GM19467 (cell line): ENCODE measurements around the gene GPX5.
"Not testable (repeated sequence)": the region's sequence is repeated elsewhere in the genome, so short reads cannot be mapped to it uniquely, and the experiment has no call there.

Experiments
- ATAC-seq: cut with Tn5 transposase; IDR thresholded peaks from one replicate; pipeline ENCODE4 v1.9.1; 2021; ENCODE audit warnings: mild to moderate bottlenecking, moderate library complexity; ENCODE audit not compliant: unreplicated experiment

GPX5 gene, protein sequence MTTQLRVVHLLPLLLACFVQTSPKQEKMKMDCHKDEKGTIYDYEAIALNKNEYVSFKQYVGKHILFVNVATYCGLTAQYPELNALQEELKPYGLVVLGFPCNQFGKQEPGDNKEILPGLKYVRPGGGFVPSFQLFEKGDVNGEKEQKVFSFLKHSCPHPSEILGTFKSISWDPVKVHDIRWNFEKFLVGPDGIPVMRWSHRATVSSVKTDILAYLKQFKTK

DNA sequence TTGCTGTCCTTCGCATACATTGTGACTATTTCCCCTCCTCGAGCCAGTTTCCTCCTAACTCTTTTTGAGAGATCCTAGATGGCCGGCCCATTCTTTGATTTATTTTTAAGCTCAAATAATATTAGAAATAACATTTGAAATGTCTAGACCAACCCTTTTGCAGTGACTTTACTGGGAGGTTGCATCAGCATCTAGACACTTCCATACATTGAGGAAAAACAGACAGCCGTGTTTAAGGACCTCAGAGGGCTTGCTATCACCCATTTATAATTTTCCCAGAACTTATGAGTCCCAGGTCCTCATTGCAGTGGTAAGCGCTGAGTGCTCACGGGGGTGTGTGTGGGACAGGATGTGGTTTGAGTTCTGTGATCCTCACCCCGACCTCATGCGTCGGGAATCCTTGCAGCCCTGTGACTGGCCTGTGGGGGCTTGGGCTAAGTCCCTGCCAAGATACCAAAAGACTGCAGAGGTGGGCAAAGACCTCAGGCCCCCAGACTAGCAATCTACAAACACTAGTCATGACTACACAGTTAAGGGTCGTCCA, at the start of gene GPX5:
TSS of gene GPX5 (plus strand) at position 386 of the 544 bp plus-strand sequence. CDS start at position 519, 133 bp downstream.
- ATAC-seq, result no peak

DNA sequence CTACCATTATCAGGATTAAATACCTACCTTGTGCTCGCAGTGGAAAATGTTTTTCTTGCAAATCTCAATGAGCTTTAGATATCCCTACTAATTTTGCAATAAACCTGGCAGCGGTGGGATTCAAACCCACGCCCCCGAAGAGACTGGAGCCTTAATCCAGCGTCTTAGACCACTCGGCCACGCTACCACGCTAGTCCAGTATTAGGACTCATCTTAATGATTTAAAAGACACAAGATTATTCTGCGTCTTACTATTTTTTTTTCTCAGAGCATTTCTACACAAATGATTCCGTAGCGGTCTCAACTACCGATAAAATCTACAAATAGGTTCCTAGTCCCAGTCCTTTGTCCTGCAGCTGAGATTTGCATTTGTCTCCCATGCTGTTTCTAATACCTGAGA, 47.2 kb upstream of the GPX5 start:
- no peak for ATAC-seq

DNA sequence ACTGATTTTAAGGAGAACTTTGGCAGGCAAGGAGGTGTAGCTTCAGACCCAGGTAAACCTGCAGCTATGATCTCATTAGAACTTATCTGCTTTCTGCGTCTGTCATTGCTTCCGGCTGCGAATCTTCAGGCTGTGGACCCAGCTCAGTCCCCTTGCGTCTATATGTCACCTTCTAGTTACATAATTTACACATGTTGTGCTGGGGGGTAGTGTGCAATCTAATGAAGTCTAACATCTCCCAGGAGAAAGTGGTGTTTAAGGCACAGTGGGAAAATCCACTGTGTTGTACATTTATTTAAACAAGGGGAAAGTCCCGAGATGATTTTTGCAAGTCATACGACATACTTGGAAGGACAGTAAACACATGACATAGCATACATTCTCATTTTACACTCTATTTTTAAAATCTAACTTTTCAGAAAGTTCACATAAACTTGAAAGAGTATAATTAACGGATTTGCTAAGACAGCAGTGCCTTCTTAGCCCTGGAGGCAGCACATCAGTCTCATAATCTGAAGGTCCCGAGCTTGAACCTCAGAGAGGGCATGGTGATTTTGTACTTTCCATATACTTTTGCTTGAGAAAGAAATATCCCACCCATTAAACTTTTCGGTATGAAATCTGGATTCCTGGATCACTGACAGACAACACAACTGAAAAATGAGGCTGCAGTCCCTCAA, 45.3 kb upstream of the GPX5 start:
- no peak for ATAC-seq

DNA sequence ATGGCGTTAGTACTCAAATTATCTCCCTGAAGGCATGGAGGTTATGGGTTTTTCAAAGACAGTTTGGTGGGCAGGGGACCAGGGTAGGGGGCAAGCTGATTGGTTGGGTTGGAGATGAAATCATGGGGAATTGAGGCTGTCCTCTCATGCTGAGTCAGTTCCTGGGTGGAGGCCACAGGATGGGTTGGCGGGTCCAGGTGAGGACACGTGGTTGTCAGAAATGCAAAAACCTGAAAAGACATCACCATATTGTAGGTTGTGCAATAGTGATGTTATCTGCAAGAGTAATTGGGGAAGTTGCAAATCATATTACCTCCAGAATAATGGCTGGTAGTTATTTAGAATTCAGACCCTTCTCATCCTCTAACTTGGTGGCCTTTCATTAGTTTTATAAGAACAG, 40.2 kb upstream of the GPX5 start:
- no peak for ATAC-seq

DNA sequence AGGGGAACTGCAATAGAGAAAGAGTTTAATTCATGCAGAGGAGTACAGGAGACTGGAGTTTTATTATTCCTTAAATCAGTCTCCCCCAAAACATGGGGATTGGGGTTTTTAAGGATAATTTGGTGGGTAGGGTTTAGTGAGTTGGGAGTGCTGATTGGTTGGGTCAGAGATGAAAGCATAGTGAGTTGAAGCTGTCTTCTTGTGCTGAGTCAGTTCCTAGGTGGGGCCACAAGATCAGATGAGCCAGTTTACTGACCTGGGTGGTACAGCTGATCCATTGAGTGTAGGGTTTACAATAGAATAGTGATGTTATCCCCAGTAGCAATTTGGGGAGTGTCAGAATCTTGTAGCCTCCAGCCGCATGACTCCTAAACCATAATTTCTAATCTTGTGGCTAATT, 39.1 kb upstream of the GPX5 start:
- no peak for ATAC-seq

DNA sequence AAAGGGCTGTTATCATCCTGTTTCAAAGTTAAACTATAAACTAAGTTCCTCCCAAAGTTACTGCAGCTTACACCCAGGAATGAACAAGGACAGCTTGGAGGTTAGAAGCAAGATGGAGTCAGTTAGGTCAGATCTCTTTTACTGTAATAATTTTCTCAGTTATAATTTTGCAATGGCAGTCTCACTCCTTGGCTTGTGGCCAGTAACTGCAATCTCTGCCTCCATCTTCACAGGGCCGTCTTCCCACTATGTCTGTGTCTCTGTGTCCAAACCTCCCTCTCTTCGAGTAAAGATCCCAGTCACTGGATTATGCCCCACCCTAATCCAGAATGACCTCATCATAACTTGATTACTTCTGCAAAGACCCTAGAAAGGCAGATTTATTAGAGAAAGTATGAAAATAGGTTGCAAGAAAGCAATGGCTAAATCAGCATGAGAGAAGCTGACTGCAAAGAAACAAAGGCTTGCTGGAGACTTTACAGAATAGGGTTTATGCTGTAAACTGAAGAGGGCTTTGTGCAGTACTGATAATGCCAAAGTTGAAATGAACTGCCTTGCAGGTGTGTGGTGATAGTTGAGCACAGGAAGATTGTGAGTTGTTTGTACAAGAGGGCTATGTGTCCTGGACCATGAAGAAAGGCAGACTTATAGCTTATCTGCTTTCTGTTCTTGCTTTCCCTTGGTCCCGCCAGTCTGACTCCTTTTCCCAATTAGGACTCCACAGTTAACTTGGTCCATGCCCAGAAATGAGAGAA, 38.5 kb upstream of the GPX5 start:
- ATAC-seq, result no peak

DNA sequence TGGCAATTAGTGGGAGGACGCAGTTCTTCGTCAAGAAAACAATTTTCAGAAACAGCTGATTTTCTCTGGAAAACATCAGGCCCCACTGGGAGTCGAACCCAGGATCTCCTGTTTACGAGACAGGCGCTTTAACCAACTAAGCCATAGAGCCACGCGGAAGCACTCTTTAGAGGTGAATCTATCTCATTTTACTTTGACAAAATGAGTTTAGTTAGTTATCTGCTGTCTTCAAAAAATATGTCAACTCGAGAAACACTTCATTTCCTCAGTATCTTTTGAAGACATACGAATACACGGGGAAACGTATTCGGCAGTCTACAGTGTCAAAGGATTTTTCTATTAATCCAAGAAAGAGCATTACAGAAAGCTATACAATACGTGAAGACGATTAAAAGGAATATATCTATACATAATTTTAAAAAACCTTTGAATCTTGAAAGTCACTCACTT, 36.7 kb upstream of the GPX5 start:
- no peak for ATAC-seq

DNA sequence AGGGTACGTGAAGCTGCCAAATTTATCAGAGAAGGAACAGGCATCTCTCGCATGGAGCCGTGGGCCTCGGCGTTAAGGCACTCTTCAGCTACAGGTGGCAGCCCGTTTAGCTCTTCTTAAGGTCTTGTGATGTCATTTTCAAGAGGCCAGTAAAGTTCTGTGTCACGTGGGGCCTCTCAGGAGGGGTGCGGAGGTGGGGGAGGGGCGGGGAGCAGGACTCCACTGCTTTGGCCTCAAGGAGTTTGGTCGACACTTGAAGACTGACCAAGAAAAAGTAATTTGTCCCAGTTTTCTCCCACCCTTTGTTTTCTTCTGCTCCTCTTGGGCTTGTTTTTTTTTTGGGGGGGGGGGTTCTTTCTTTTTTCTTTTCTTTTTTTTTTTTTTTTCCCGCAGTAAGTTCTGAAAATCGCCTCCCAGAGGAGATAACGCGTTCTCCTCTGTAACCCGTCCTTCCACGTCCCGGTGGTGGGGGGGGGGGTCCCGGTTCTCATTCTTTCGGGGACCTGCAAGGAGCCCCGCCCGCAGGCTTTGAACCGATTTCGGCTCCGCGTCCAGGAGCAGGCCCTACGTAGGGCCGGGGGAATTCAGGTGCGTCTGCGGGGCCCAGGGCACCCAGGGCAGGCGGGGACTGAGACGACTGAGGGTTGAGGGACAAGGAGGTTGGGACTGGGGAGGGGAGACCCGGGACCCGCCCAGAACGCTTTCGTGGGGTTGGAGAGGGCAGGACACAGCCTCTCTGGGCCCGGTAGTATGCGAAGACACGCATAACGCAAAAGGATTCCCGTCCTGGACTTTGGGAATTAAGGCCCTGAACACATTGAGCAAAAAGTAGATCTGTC, 36.1 kb upstream of the GPX5 start:
- ATAC-seq, result no peak

DNA sequence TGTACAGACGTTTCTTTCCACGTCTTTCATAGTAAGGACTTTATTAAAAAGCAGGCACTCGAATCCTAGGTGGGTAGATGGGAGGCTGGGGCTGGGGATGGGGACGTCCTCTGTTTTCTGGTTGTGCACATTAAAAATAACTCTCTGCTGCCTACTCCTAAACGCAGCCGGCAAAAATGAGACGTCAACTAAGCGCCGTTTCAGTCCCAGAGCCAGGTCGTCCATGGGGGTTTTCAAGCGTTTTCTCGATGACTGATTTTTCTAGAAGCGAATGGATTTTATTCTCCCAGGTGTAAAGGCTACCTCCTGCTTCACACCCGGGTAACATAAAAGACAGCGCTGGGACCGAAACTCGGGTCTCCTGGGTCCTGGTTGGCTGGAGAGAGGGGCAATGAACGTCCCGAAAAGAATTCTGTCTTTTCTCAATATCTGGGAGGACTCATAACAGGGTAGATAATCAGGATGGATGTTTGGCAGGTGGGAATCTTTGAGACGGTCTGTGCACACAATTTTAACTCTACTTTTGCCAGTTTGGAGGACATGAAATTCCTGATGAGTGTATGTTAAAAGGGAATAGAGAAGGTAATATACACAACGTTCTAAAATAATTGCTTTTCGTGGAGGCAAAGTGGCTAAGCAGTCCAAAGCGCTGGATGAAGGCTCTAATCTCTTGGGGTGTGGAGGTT, 35.3 kb upstream of the GPX5 start:
- ATAC-seq, result no peak

DNA sequence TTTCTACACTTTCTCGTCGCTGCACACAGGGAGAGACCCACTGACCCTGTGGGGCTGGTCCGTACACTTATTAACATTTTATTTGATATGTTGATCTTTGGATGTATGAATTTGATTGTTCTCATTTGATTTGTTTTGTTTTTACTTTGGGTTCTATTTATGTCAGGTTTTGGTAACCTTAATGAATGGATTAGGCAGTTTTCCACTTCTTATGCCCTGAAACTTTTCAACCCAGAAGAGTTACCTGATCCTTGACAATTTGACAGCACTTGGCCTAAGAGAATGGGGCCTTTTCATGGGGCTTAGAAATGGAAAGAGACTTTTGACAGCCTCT, 33.7 kb upstream of the GPX5 start:
- no peak for ATAC-seq

DNA sequence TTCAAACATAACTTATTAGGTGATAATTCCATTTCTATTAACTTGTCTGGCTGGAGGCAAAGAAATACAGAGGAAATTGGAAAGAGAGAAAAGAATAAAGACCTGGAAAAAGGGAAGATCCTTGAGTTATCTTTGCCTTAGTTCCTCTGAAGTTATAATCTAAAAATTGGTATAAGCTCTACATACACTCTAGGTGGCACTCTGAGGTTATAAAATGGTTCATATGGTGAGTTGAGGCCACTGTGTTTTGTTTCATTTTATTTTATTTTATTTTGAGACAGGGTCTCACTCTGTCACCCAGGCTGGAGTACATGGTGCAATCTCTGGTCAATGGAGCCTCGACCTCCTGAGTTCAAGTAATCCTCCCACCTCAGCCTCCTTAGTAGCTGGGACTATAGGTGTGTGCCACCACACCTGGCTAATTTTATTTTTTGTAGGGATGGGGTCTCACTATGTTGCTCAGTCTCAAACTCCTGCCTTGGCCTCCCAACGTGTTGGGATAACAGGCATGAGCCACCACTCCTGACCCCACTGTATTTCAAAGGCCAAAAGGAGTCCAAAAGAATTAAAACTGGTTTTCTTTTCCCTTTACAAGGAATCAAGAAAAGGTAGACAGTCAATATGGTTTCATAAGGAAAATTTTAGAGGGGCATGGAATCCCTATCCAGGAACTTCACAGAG, 29.4 kb upstream of the GPX5 start:
- no peak for ATAC-seq

DNA sequence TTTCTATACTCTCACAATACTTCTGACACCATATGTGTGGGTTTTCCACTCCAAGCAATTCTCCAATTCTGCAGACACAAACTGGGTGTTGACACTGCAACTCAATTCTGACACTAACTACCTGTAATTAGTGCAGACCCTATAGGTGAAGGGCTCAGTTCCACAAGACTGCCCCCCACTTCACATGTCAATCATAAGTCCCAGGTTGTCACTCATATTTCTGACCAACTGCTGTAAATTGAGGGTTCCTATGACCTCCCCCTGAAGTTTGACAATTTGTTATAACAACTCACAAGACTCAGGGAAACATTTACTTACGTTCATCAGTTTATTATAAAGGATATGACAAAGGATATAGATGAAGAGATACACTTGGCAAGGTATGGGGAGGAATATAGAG, 28.4 kb upstream of the GPX5 start:
- ATAC-seq, result no peak

DNA sequence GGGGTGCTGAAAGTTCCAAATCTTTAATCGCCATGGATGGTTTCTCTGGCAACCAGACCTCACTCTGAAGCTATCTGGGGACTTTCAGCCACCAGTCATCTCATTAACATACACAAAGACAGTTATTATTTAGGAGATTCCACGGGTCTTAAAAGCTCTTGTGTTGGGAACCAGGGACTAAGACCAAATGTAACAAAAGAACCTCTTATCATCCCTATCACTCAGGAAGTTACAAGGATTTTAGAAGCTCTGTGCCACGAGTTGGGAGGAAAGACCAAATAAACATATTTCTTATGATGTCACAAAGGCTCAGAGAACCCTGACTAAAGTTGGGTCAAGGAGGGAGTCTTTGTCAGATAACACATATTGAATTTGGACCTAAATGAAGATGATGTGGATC, 27.8 kb upstream of the GPX5 start:
- no peak for ATAC-seq

DNA sequence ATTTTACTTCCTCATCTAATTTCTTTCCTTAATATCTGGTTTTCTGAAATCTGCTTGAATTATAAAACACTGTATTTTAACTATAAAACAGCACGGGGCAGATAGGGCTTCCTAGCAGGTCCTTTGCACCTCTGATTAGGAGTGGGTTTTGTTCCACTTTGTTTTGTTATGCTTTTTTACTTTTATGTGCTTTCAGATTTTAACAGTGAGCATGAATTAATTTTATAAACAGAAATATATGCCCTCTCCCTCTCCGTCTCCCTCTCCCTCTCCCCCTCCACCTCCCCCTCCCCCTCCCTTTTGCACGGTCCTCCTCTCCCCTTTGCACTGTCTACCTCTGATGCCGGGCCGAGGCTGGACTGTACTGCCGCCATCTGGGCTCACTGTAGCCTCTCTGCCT, 24.4 kb upstream of the GPX5 start:
- no peak for ATAC-seq

DNA sequence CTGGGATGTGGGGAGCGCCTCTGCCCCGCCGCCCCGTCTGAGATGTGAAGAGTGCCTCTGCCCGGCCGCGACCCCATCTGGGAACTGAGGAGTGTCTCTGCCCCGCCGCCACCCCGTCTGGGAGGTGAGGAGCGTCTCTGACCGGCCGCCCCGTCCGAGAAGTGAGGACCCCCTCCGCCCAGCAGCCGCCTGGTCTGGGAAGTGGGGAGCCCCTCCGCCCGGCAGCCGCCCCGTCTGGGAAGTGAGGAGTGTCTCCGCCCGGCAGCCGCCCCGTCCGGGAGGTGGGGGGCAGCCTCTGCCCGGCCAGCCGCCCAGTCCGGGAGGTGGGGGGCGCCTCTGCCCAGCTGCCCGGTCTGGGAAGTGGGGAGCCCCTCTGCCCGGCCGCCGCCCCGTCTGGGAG, 23.5 kb upstream of the GPX5 start:
- ATAC-seq, result not testable (repeated sequence)

DNA sequence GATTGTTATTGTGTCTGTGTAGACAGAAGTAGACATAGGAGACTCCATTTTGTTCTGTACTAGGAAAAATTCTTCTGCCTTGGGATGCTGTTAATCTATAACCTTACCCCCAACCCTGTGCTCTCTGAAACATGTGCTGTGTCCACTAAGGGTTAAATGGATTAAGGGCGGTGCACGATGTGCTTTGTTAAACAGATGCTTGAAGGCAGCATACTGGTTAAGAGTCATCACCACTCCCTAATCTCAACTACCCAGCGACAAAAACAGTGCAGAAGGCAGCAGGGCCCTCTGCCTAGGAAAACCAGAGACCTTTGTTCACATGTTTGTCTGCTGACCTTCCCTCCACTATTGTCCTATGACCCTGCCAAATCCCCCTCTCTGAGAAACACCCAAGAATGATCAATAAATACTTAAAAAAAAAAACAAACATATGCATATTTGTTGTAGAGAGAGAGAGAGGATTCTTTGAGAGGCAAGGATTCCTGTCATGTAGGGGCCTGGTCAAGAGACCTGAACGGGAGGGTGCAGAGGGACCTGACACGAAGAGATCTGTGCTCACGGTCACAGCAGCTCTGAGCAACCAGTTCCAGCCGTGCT, 22.9 kb upstream of the GPX5 start:
- ATAC-seq, result not testable (repeated sequence)

DNA sequence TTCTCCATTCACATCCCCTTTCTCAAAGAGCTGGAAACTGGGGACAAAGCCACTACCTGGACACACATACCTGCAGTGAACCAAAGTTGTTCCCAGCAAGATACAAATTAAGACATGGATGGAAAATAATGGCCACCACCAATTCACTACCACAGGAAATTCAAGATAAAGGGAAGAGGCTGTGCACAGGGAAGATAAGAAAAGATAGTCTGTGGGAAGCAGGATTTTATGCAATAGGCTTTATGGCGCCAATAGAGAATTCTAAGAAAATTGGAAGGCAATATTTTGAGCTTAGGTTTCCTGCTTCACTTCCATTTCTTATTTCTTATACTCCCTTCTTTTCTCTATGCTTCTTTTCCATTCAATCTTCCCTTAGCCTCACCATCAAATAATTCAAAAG, 19.9 kb upstream of the GPX5 start:
- ATAC-seq, result no peak

DNA sequence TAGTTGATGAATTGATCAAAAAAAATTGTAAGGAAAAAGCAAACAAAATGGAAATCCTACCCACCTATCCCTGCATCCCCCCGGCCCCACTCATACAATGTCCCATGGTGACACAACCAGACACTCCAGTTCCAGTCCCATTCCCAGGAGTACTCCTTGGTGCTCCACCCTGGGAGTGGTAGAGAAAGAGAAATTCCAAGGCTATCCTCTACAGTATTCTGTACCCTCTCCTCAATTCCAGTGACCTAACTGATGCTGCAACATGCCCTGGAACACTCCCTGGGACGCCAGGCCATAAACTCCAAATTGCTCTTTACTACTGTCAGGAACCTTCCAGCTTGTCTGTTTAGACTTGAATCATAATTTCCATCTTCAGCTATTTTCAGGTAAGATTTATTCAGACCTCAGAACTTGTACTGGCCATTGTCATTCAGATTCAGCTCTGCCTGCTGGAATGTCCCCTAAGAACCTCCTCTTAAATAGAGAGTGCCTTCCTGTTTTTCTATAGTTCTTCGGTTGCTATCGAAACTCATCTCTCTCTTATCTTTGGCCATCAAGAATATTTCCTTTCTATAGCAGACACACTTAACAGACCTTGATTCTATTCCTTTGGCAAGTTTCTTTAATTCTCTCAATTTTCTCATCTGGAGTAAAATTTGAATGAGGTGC, 18.7 kb upstream of the GPX5 start:
- ATAC-seq, result no peak
